K562 (cell line): ENCODE data around the gene F11R. TPM values are rescaled to one million over a fixed set of nuclear protein-coding genes. Genes with fewer than 3 reads are reported as not detected.
A peak's percentile ranks its signal among the peaks of the same experiment; 100 is the strongest.

Experiments
- AFF4 ChIP-seq: sonication (generic); formaldehyde crosslinking; IDR thresholded peaks from 2 replicates; pipeline ENCODE4 v1.8.0; 2023; ENCODE audit warnings: mild to moderate bottlenecking, missing genetic modification reagents
- EWSR1 ChIP-seq: fragments of 450-650 bp; IDR thresholded peaks from 2 replicates; pipeline ENCODE4 v1.6.1; 2018; ENCODE audit warnings: borderline replicate concordance, mild to moderate bottlenecking, low read depth, moderate library complexity; ENCODE audit not compliant: partially characterized antibody
- HDAC8 ChIP-seq: fragments of 450-650 bp; IDR thresholded peaks from 2 replicates; pipeline ENCODE4 v1.6.1; 2016; ENCODE audit warnings: mild to moderate bottlenecking, missing genetic modification characterization, moderate library complexity, missing compliant biosample characterization
- HDGF ChIP-seq: fragments of 450-650 bp; IDR thresholded peaks from 2 replicates; pipeline ENCODE4 v1.6.1; 2016
- MAFG ChIP-seq: fragments of 450-650 bp; conservative IDR thresholded peaks from 2 replicates; pipeline ENCODE4 v1.6.1; 2016; ENCODE audit warnings: missing genetic modification characterization, missing compliant biosample characterization
- MYC ChIP-seq, 2 experiments: fragments of 250-450 bp in 1 of 2; sonication (Bioruptor Pico) in 1 of 2; IDR thresholded peaks; 2 replicates each; pipeline versions ENCODE4 v1.5.1 to v1.6.1; 2012 to 2021; ENCODE audit warnings: low read depth in 2 of 2, borderline replicate concordance in 1 of 2, improper control_type of control experiment in 1 of 2, low read length in 1 of 2, mild to moderate bottlenecking in 1 of 2, moderate library complexity in 1 of 2
- NCOA2 ChIP-seq, 2 experiments: fragments of 450-650 bp; IDR thresholded peaks; 2 replicates each; pipeline ENCODE4 v1.6.1; 2018; ENCODE audit warnings: mild to moderate bottlenecking in 2 of 2, moderate library complexity in 1 of 2; ENCODE audit not compliant: partially characterized antibody in 2 of 2
- SIN3A ChIP-seq, 2 experiments: fragments of 150-350 bp in 1 of 2; IDR thresholded peaks; 2 replicates each; pipeline ENCODE4 v1.6.1; 2011 to 2016; ENCODE audit warnings: borderline replicate concordance in 2 of 2, low read depth in 2 of 2, low read length in 2 of 2, mild to moderate bottlenecking in 2 of 2, moderate library complexity in 2 of 2; ENCODE audit not compliant: control insufficient read depth in 1 of 2
- SRSF7 ChIP-seq: fragments of 200-400 bp; formaldehyde crosslinking; optimal IDR thresholded peaks from 2 replicates; pipeline ENCODE3; 2017; ENCODE audit warnings: mild to moderate bottlenecking, low read depth, low read length
- TCFL5 ChIP-seq: fragments of 250-450 bp; sonication (Bioruptor Pico); conservative IDR thresholded peaks from 2 replicates; pipeline ENCODE4 v1.6.1; 2021; ENCODE audit warnings: mild to moderate bottlenecking, moderate library complexity, matching md5 sums
- ZNF134 ChIP-seq: fragments of 250-450 bp; sonication (Bioruptor Pico); conservative IDR thresholded peaks from 2 replicates; pipeline ENCODE4 v1.4.0; 2020
- ZNF232 ChIP-seq: sonication (generic); formaldehyde crosslinking; IDR thresholded peaks from 2 replicates; pipeline ENCODE4 v1.8.0; 2022; ENCODE audit warnings: mild to moderate bottlenecking, missing genetic modification reagents
- ZNF263 ChIP-seq: sonication (generic); formaldehyde crosslinking; IDR thresholded peaks from 2 replicates; pipeline ENCODE4 v1.8.0; 2022; ENCODE audit warnings: mild to moderate bottlenecking, missing genetic modification reagents, borderline replicate concordance
- ZNF586 ChIP-seq: fragments of 450-650 bp; formaldehyde crosslinking; conservative IDR thresholded peaks from 2 replicates; pipeline ENCODE4 v1.4.0; 2020; ENCODE audit warnings: mild to moderate bottlenecking, moderate library complexity
- polyA plus RNA-seq, 8 experiments: library from polyadenylated mRNA; depleted of rRNA in 4 of 8; stranded (reverse) in 5 of 8; unstranded in 3 of 8; fragments of >200 nt; fragmentation: Nextera tagmentation in 2 of 8; fragmentation: Illumina TruSeq in 1 of 8; extraction: Ambion mirVana in 2 of 8; extraction: Trizol in 1 of 8; gene quantifications; 2 replicates each; pipeline versions ENCODE4 v1.2.1 to v1.2.3, GENCODE V29; 2011 to 2014; ENCODE audit warnings: inconsistent platforms in 1 of 8, missing spikeins in 1 of 8
- total RNA-seq, 7 experiments: library from RNA; depleted of rRNA in 6 of 7; stranded (reverse); fragments of >200 nt in 6 of 7; fragmentation: Illumina TruSeq in 2 of 7; extraction: Trizol in 2 of 7; gene quantifications; 2 replicates each; pipeline versions ENCODE4 v1.2.1 to v1.2.3, GENCODE V29; 2011 to 2021; ENCODE audit warnings: low replicate concordance in 1 of 7
- TF ChIP-seq, protein P1 (sequence below), 2 experiments: fragments of 450-650 bp in 1 of 2; sonication (generic) in 1 of 2; formaldehyde crosslinking; conservative IDR thresholded peaks; 2 replicates each; pipeline versions ENCODE4 v1.4.0 to v1.8.1; 2020 to 2022; ENCODE audit warnings: mild to moderate bottlenecking in 1 of 2, missing genetic modification reagents in 1 of 2
- TF ChIP-seq, protein P2 (sequence below): fragments of 250-450 bp; sonication (Bioruptor Pico); IDR thresholded peaks from 2 replicates; pipeline ENCODE4 v1.4.0; 2020

F11R gene
- total and polyA plus RNA-seq, 9 of the 15 experiments (the other 6 are each of a cell fraction or from before 2014, with no cell fraction given): 27.4 to 187 (median 52.5) TPM

DNA sequence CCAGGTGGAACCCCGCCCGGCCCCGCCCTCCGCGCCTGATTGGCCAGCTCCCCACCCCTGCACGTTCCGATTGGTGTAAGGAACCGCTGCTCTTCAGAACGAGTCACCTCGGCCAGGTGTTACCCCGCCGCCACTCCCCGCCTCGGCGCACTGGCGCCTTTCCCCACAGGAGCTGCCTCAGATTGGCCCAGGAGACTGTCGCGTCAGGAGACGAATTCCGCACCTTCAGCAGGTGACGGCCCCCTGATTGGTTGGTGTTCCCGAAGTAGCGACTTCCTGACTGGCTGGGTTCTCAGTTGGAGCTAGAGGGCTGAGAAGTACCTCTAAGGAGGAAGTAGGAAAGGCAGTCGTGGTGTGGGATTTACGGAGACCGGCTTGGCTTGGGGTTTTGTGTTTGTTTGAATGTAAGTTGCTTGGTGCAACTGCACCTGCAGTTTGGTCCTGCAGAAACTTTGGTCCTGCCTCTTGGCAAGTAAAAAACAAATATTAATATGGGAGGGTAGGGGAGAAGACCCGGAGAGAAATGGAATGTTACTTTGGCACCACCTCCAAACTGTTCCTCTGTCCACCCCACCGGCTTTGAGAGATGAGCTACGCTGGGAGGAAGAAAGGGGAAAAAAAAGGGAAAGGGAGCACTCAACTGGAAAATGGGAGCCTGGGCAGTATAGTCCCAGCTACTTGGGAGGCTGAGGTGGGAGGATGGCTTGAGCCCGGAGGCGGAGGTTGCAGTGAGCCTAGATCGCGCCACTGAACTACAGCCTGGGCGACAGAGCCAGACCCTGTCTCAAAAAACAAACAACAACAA lies 415 bp upstream of the F11R start (continued):
- TF ChIP-seq SIN3A (IDR thresholded peaks at IDR 0.05; ENCODE audit: borderline replicate concordance in 2 of 2, control insufficient read depth in 1 of 2, low read depth in 2 of 2, low read length in 2 of 2) (0 out of 4 replicates have a peak, but pooled peaks of 1 of the 2 experiments have one; percentile 41), HDGF (no peak), SRSF7 (no peak), ZNF586 (CRISPR knock-in tag) (no peak), AFF4 (no peak; the same call in 1 of the 2 replicates), MAFG (tag) (no peak), ZNF232 (CRISPR knock-in tag) (0 out of 2 replicates have a peak, but pooled peaks have one; percentile 7), HDAC8 (tag) (no peak), TCFL5 (CRISPR knock-in tag) (no peak), ZNF134 (CRISPR knock-in tag) (no peak), EWSR1 (no peak), NCOA2 (IDR thresholded peaks at IDR 0.05; ENCODE audit: partially characterized antibody in 2 of 2) (no peak), ZNF263 (CRISPR knock-in tag) (no peak), MYC (IDR thresholded peaks at IDR 0.05; ENCODE audit: low read depth, low read length) (no peak), MYC (CRISPR knock-in tag; IDR thresholded peaks at IDR 0.05; ENCODE audit: borderline replicate concordance, low read depth) (no peak)
- TF ChIP-seq, protein P1, sequence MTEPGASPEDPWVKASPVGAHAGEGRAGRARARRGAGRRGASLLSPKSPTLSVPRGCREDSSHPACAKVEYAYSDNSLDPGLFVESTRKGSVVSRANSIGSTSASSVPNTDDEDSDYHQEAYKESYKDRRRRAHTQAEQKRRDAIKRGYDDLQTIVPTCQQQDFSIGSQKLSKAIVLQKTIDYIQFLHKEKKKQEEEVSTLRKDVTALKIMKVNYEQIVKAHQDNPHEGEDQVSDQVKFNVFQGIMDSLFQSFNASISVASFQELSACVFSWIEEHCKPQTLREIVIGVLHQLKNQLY (CRISPR knock-in tag; conservative IDR thresholded peaks at IDR 0.05): no peak
- TF ChIP-seq, protein P2, sequence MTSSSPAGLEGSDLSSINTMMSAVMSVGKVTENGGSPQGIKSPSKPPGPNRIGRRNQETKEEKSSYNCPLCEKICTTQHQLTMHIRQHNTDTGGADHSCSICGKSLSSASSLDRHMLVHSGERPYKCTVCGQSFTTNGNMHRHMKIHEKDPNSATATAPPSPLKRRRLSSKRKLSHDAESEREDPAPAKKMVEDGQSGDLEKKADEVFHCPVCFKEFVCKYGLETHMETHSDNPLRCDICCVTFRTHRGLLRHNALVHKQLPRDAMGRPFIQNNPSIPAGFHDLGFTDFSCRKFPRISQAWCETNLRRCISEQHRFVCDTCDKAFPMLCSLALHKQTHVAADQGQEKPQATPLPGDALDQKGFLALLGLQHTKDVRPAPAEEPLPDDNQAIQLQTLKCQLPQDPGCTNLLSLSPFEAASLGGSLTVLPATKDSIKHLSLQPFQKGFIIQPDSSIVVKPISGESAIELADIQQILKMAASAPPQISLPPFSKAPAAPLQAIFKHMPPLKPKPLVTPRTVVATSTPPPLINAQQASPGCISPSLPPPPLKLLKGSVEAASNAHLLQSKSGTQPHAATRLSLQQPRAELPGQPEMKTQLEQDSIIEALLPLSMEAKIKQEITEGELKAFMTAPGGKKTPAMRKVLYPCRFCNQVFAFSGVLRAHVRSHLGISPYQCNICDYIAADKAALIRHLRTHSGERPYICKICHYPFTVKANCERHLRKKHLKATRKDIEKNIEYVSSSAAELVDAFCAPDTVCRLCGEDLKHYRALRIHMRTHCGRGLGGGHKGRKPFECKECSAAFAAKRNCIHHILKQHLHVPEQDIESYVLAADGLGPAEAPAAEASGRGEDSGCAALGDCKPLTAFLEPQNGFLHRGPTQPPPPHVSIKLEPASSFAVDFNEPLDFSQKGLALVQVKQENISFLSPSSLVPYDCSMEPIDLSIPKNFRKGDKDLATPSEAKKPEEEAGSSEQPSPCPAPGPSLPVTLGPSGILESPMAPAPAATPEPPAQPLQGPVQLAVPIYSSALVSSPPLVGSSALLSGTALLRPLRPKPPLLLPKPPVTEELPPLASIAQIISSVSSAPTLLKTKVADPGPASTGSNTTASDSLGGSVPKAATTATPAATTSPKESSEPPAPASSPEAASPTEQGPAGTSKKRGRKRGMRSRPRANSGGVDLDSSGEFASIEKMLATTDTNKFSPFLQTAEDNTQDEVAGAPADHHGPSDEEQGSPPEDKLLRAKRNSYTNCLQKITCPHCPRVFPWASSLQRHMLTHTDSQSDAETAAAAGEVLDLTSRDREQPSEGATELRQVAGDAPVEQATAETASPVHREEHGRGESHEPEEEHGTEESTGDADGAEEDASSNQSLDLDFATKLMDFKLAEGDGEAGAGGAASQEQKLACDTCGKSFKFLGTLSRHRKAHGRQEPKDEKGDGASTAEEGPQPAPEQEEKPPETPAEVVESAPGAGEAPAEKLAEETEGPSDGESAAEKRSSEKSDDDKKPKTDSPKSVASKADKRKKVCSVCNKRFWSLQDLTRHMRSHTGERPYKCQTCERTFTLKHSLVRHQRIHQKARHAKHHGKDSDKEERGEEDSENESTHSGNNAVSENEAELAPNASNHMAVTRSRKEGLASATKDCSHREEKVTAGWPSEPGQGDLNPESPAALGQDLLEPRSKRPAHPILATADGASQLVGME (CRISPR knock-in tag): no peak
